IMR-90 (cell line): Measurements from ENCODE around the gene PACS1. TPM values are rescaled to one million over a fixed set of nuclear protein-coding genes. Genes with fewer than 3 reads are reported as not detected.
A peak's percentile ranks its signal among the peaks of the same experiment; 100 is the strongest.

Source experiments
- ATAC-seq: fragments of 200-7000 bp; cut with Tn5 transposase; 2 replicates; pipeline ENCODE4 v1.9.1; 2020; ENCODE audit warnings: low read depth, mild to moderate bottlenecking, moderate library complexity
- BruUV-seq: library from RNA; stranded (reverse); fragments of 400-500 nt; replicated peaks from 2 replicates; lab custom pipeline; 2021; lab: Mats Ljungman, UMichigan
- CTCF ChIA-PET: fragments of 300-600 bp; formaldehyde crosslinking; extraction: SDS; loops from one replicate; lab custom pipeline; 2021; ENCODE audit warnings: antibody characterized with exemption; lab: Yijun Ruan, JAX
- POLR2A ChIA-PET: fragments of 300-600 bp; sonication (Branson Sonifier 250); formaldehyde crosslinking; loops from one replicate; lab custom pipeline; 2022; ENCODE audit warnings: antibody characterized with exemption; ENCODE audit not compliant: unreplicated experiment; lab: Charles Lee
- DNase-seq: peaks from one replicate; pipeline ENCODE4 v3.0.0; 2013
- H2AFZ ChIP-seq: replicated peaks from 2 replicates; pipeline ENCODE3; 2013; ENCODE audit warnings: low read length, mild to moderate bottlenecking; ENCODE audit not compliant: poor library complexity
- H2AK5ac ChIP-seq: 2 replicates; pipeline ENCODE4 v1.6.1; 2013; ENCODE audit warnings: low read depth, low read length, inconsistent platforms
- H2AK9ac ChIP-seq: replicated peaks from 2 replicates; pipeline ENCODE3; 2013; ENCODE audit warnings: mild to moderate bottlenecking, low read depth, low read length, moderate library complexity; ENCODE audit not compliant: poor library complexity
- H2BK120ac ChIP-seq: 2 replicates; pipeline ENCODE4 v1.6.1; 2013; ENCODE audit warnings: low read depth, low read length, inconsistent platforms
- H2BK15ac ChIP-seq: 3 replicates; pipeline ENCODE4 v1.6.1; 2013; ENCODE audit warnings: low read depth, low read length, inconsistent platforms
- H2BK20ac ChIP-seq: 2 replicates; pipeline ENCODE4 v1.6.1; 2013; ENCODE audit warnings: low read depth, mild to moderate bottlenecking, inconsistent platforms, low read length, moderate library complexity
- H2BK5ac ChIP-seq: 2 replicates; pipeline ENCODE4 v1.6.1; 2013; ENCODE audit warnings: mild to moderate bottlenecking, low read depth, low read length, inconsistent platforms; ENCODE audit not compliant: poor library complexity, severe bottlenecking
- H3K14ac ChIP-seq: replicated peaks from 2 replicates; pipeline ENCODE4 v1.6.1; 2013; ENCODE audit warnings: low read depth, low read length, inconsistent platforms
- H3K18ac ChIP-seq: 2 replicates; pipeline ENCODE4 v1.6.1; 2013; ENCODE audit warnings: low read depth, low read length, control low read depth
- H3K23ac ChIP-seq: 2 replicates; pipeline ENCODE4 v1.6.1; 2013; ENCODE audit warnings: low read depth, low read length, inconsistent platforms
- H3K27ac ChIP-seq: 2 replicates; pipeline ENCODE4 v1.5.1; 2013; ENCODE audit warnings: mild to moderate bottlenecking, control low read depth, low read length; ENCODE audit not compliant: insufficient read depth
- H3K27me3 ChIP-seq: 2 replicates; pipeline ENCODE4 v1.6.1; 2013; ENCODE audit warnings: low read length; ENCODE audit not compliant: control insufficient read depth, insufficient read depth
- H3K36me3 ChIP-seq: 2 replicates; pipeline ENCODE4 v1.6.1; 2013; ENCODE audit warnings: low read length, mixed read lengths; ENCODE audit not compliant: control insufficient read depth, insufficient read depth
- H3K4ac ChIP-seq: 2 replicates; pipeline ENCODE4 v1.6.1; 2013; ENCODE audit warnings: low read depth, low read length, inconsistent platforms
- H3K4me1 ChIP-seq: 2 replicates; pipeline ENCODE4 v1.6.1; 2013; ENCODE audit warnings: low read length, mixed read lengths; ENCODE audit not compliant: control insufficient read depth, insufficient read depth
- H3K4me2 ChIP-seq: 2 replicates; pipeline ENCODE4 v1.6.1; 2013; ENCODE audit warnings: low read depth, mild to moderate bottlenecking, control low read depth, low read length, moderate library complexity
- H3K4me3 ChIP-seq: 2 replicates; pipeline ENCODE4 v1.5.1; 2013; ENCODE audit warnings: low read depth, mild to moderate bottlenecking, control low read depth, low read length, moderate library complexity; ENCODE audit not compliant: insufficient read depth
- H3K56ac ChIP-seq: 2 replicates; pipeline ENCODE4 v1.6.1; 2013; ENCODE audit warnings: low read length, inconsistent platforms; ENCODE audit not compliant: insufficient read depth; ENCODE audit errors: extremely low read depth
- H3K79me1 ChIP-seq, 2 experiments: 2 replicates each; pipeline ENCODE4 v1.6.1; 2013; ENCODE audit warnings: low read length in 2 of 2, inconsistent platforms in 1 of 2, low read depth in 1 of 2
- H3K9ac ChIP-seq: 2 replicates; pipeline ENCODE4 v1.6.1; 2013; ENCODE audit warnings: low read depth, low read length, control low read depth
- H3K9me1 ChIP-seq: 2 replicates; pipeline ENCODE4 v1.6.1; 2013; ENCODE audit warnings: low read length, inconsistent platforms; ENCODE audit not compliant: insufficient read depth
- H3K9me3 ChIP-seq: 2 replicates; pipeline ENCODE4 v1.6.1; 2013; ENCODE audit warnings: low read length; ENCODE audit not compliant: control insufficient read depth, insufficient read depth
- H4K20me1 ChIP-seq: 2 replicates; pipeline ENCODE4 v1.6.1; 2013; ENCODE audit warnings: low read length, inconsistent platforms; ENCODE audit not compliant: insufficient read depth
- H4K5ac ChIP-seq: 2 replicates; pipeline ENCODE4 v1.6.1; 2013; ENCODE audit warnings: mild to moderate bottlenecking, low read depth, low read length, control low read depth
- H4K8ac ChIP-seq, 2 experiments: 2 replicates each; pipeline ENCODE4 v1.6.1; 2013; ENCODE audit warnings: low read depth in 2 of 2, low read length in 2 of 2, control low read depth in 1 of 2, inconsistent platforms in 1 of 2
- H4K91ac ChIP-seq: 2 replicates; pipeline ENCODE4 v1.6.1; 2013; ENCODE audit warnings: low read depth, low read length, inconsistent platforms; ENCODE audit not compliant: insufficient read depth
- CEBPB ChIP-seq: IDR thresholded peaks from 2 replicates; pipeline ENCODE4 v1.6.1; 2012; ENCODE audit warnings: low read depth, low read length, improper control_type of control experiment
- CHD1 ChIP-seq: IDR thresholded peaks from 2 replicates; pipeline ENCODE4 v1.6.1; 2012; ENCODE audit warnings: low read depth, low read length, improper control_type of control experiment
- FOS ChIP-seq: fragments of 150-350 bp; IDR thresholded peaks from 2 replicates; pipeline ENCODE4 v1.6.1; 2016; ENCODE audit warnings: low read depth, low read length
- MAZ ChIP-seq: IDR thresholded peaks from 2 replicates; pipeline ENCODE4 v1.6.1; 2012; ENCODE audit warnings: low read depth, mild to moderate bottlenecking, low read length, improper control_type of control experiment, moderate library complexity, borderline replicate concordance
- MXI1 ChIP-seq: IDR thresholded peaks from 2 replicates; pipeline ENCODE4 v1.6.1; 2012; ENCODE audit warnings: low read depth, mild to moderate bottlenecking, low read length, moderate library complexity, borderline replicate concordance
- NFE2L2 ChIP-seq: fragments of 150-350 bp; IDR thresholded peaks from 2 replicates; pipeline ENCODE4 v1.6.1; 2016; ENCODE audit warnings: low read depth, mild to moderate bottlenecking, low read length
- POLR2A ChIP-seq: IDR thresholded peaks from 2 replicates; pipeline ENCODE4 v1.6.1; 2012; ENCODE audit warnings: mild to moderate bottlenecking, low read depth, low read length
- RCOR1 ChIP-seq: IDR thresholded peaks from 2 replicates; pipeline ENCODE4 v1.6.1; 2012; ENCODE audit warnings: mild to moderate bottlenecking, low read length, improper control_type of control experiment; ENCODE audit not compliant: insufficient replicate concordance
- WGBS, 2 experiments: methylation state at CpG; one replicate each; pipeline versions ENCODE4 v1.1.5 to v1.1.7; 2013; ENCODE audit warnings: missing lambda C conversion rate in 2 of 2; ENCODE audit not compliant: insufficient read length in 1 of 2; ENCODE audit errors: extremely low coverage in 2 of 2; 5-methylcytosine and 5-hydroxymethylcytosine counted together
- dilution Hi-C: fragments of 300-500 bp; cut with HindIII; formaldehyde crosslinking; loops from one replicate; pipeline ENCODE4 v1.14.3; 2018; ENCODE audit warnings: low sequenced_read_pairs; ENCODE audit not compliant: unreplicated experiment
- in situ Hi-C: fragments of 300-500 bp; cut with MboI; formaldehyde crosslinking; loops from 3 replicates; pipeline ENCODE4 v1.14.3; 2019; ENCODE audit warnings: low sequenced_read_pairs, inconsistent platforms, mixed read lengths
- intact Hi-C: fragments of 100-400 bp; cut with micrococcal nuclease; formaldehyde crosslinking; loops from 2 replicates; pipeline ENCODE4 v1.10.0; 2022
- polyA plus RNA-seq, 3 experiments: library from polyadenylated mRNA; depleted of rRNA; stranded (reverse); fragments of >200 nt; gene quantifications; 2 replicates each; pipeline ENCODE4 v1.2.3, GENCODE V29; 2012; ENCODE audit warnings: low replicate concordance in 1 of 3
- total RNA-seq: library from RNA; depleted of rRNA; stranded (reverse); fragments of >200 nt; gene quantifications from 2 replicates; pipeline ENCODE4 v1.2.3, GENCODE V29; 2012
- TF ChIP-seq, protein P1 (sequence below): fragments of 150-350 bp; IDR thresholded peaks from 2 replicates; pipeline ENCODE4 v1.6.1; 2016; ENCODE audit warnings: low read depth, mild to moderate bottlenecking, low read length, moderate library complexity, borderline replicate concordance
- TF ChIP-seq, protein P2 (sequence below): fragments of 150-350 bp; IDR thresholded peaks from 2 replicates; pipeline ENCODE4 v1.6.1; 2017; ENCODE audit warnings: mild to moderate bottlenecking, antibody characterized with exemption, low read length, low read depth

The PACS1 gene
- total and polyA plus RNA-seq, 2 of the 4 experiments (the other 2 are of a cell fraction): 7.3 to 32.0 TPM

DNA sequence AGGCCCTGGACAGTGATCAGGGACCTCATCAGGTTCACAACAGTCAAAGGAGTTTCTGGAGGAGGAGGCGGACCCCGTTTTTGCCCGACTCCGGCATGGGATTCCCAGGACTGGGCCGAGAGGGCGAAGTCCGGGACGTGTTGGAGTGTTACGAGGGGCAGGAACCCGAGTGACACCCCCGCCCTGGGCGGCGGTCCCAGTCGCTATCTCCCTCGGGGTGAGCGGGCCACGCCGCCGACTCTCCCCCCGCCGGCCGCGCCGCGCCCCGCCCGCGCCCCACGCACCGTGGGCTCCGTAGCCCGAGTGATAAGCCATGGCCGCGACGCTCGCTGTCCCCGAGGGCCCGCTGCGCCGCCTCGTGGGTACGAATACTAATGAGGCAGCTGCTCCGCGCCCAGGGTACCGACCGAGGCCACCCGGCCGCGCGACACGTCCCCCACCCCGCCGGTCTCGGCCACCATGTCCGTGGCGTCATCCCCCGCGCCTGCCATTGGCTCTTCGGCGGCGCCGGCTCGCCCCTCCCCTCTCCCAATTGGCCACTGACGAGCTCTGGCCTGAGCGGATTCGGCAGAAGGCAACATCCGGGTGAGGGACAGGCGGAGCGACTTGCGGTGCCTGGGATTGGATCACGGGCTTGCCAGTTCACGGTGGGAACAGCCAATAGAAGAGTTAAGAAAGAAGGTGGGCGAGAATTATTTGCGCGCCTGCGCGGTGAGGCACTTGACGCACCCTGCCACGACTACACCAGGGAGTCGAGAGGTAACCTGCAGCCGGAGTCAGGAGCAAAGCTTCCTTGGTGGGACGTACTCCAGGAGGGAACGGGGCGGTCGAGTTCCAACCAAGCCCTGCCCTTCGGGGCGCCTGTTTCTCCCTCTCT lies 218.8 kb downstream of the PACS1 start, which contains the start of gene YIF1A:
Gene YIF1A (minus strand): TSS at position 473 of the 877 bp plus-strand sequence. CDS start 158 bp downstream, at position 315.
- peak within 1 kb of the TSS; percentile 90 for H3K56ac ChIP-seq
- H3K36me3 ChIP-seq: peaks cover 16% of the 10 kb centered on the region; the same call in 1 of the 2 replicates
- H3K18ac ChIP-seq: peak within 1 kb of the TSS; percentile 38
- peak within 1 kb of the TSS; percentile 95 for H4K91ac ChIP-seq
- peak within 1 kb of the TSS; percentile 86 for H3K27ac ChIP-seq
- H2AFZ ChIP-seq: peak within 1 kb of the TSS; percentile 98
- no TSS peak for BruUV-seq
- dilution Hi-C loops (no loop called here), intact Hi-C loops (loop anchor here (1.0 to 2.0 kb wide), 2 partner anchors 39 to 66 kb away; no protein-coding TSS in a partner anchor), in situ Hi-C loops (no loop called here)
- peaks cover 11% of the 10 kb centered on the region for H3K4me1 ChIP-seq
- peaks cover 15% of the 10 kb centered on the region for H4K20me1 ChIP-seq
- no peak within 1 kb of the TSS; the same call in 2 of the 3 replicates for H2BK15ac ChIP-seq
- peaks cover 15 to 40% of the 10 kb centered on the region in 2 experiments; a peak in 3 of 4 replicates for H3K79me1 ChIP-seq
- peak within 1 kb of the TSS; percentile 99 for H3K9ac ChIP-seq
- TF ChIP-seq NFE2L2: no peak
- peak; percentile 97 for TF ChIP-seq POLR2A
- TF ChIP-seq CEBPB: 0 out of 2 replicates have a peak, but pooled peaks have one; percentile 8
- TF ChIP-seq, protein P1, sequence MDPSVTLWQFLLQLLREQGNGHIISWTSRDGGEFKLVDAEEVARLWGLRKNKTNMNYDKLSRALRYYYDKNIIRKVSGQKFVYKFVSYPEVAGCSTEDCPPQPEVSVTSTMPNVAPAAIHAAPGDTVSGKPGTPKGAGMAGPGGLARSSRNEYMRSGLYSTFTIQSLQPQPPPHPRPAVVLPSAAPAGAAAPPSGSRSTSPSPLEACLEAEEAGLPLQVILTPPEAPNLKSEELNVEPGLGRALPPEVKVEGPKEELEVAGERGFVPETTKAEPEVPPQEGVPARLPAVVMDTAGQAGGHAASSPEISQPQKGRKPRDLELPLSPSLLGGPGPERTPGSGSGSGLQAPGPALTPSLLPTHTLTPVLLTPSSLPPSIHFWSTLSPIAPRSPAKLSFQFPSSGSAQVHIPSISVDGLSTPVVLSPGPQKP: no peak
- 0 out of 2 replicates have a peak, but pooled peaks have one; percentile 36 for TF ChIP-seq MXI1
- TF ChIP-seq RCOR1: no peak
- TF ChIP-seq, protein P2, sequence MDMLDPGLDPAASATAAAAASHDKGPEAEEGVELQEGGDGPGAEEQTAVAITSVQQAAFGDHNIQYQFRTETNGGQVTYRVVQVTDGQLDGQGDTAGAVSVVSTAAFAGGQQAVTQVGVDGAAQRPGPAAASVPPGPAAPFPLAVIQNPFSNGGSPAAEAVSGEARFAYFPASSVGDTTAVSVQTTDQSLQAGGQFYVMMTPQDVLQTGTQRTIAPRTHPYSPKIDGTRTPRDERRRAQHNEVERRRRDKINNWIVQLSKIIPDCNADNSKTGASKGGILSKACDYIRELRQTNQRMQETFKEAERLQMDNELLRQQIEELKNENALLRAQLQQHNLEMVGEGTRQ: no peak; the same call in 1 of the 2 replicates
- TF ChIP-seq MAZ: peak; percentile 76; the same call in 1 of the 2 replicates
- peak; percentile 41; the same call in 1 of the 2 replicates for TF ChIP-seq FOS
- no peak for TF ChIP-seq CHD1
- peak within 1 kb of the TSS; percentile 99 for H3K14ac ChIP-seq
- peak within 1 kb of the TSS; percentile 92 for H4K5ac ChIP-seq
- H3K23ac ChIP-seq: peak within 1 kb of the TSS; percentile 91
- H2BK20ac ChIP-seq: no peak within 1 kb of the TSS; the same call in 1 of the 2 replicates
- ChIA-PET POLR2A (interaction anchor here (0.6 to 1.2 kb wide), 7 partner anchors 8 to 236 kb away, joined by 3 to 16 read pairs (median 3); partner anchors contain the start of gene CD248), CTCF (interaction anchor here (0.6 to 1.0 kb wide), 2 partner anchors 28 to 810 kb away, joined by 3 read pairs; no protein-coding TSS in a partner anchor)
- H4K8ac ChIP-seq: peak within 1 kb of the TSS; percentile 93 to 98
- peak within 1 kb of the TSS; percentile 69 for H3K4me3 ChIP-seq
- H2BK120ac ChIP-seq: peak within 1 kb of the TSS; percentile 43
- H2AK9ac ChIP-seq: peak within 1 kb of the TSS; percentile 99
- peaks cover 17% of the 10 kb centered on the region for H3K9me1 ChIP-seq
- DNase-seq: peak; percentile 100
- peak; percentile 95 for ATAC-seq
- H3K27me3 ChIP-seq: peaks cover 29% of the 10 kb centered on the region
- 0% methylated on average over 50 of the region's 87 CpGs; no CpG with 5 or more reads in 1 of the 2 experiments for WGBS, 2 experiments
- H3K4ac ChIP-seq: peak within 1 kb of the TSS; percentile 98
- peak within 1 kb of the TSS; percentile 98 for H3K4me2 ChIP-seq
- peak within 1 kb of the TSS; percentile 93 for H2BK5ac ChIP-seq
- H3K9me3 ChIP-seq: no peaks in the 10 kb centered on the region
- peak within 1 kb of the TSS; percentile 90 for H2AK5ac ChIP-seq
